Transverse colon (tissue), 4 donors: Measurements from ENCODE around the gene RGS3. TPM values are rescaled to one million over a fixed set of nuclear protein-coding genes. Genes with fewer than 3 reads are reported as not detected.
A peak's percentile ranks its signal among the peaks of the same experiment; 100 is the strongest.

Source experiments
- DNase-seq: peaks from one replicate; pipeline ENCODE4 v3.0.0-alpha.2; 2019
- H3K27ac ChIP-seq, 4 donors: fragments of 200-600 bp; sonication (generic); 2 replicates each; pipeline ENCODE4 v1.5.1; 2016 to 2018; ENCODE audit warnings: inconsistent platforms in 4 of 4
- H3K27me3 ChIP-seq: fragments of 200-600 bp; sonication (generic); 2 replicates; pipeline ENCODE4 v1.5.1; 2017; ENCODE audit warnings: inconsistent platforms
- H3K36me3 ChIP-seq, 4 donors: fragments of 200-600 bp; sonication (generic); 2 replicates each; pipeline ENCODE4 v1.5.1; 2017 to 2019; ENCODE audit warnings: inconsistent platforms in 4 of 4
- H3K4me1 ChIP-seq, 4 donors: fragments of 200-600 bp; sonication (generic); 2 replicates each; pipeline ENCODE4 v1.5.1; 2017 to 2020; ENCODE audit warnings: inconsistent platforms in 4 of 4
- H3K4me3 ChIP-seq, 4 donors: fragments of 200-600 bp; sonication (generic); 1 replicate in 1 of 4; 2 replicates in 3 of 4; pipeline versions ENCODE4 v1.5.1 to v1.6.1; 2017 to 2019; ENCODE audit warnings: inconsistent platforms in 4 of 4
- H3K9me3 ChIP-seq, 2 donors: fragments of 200-600 bp; sonication (generic); 2 replicates each; pipeline ENCODE4 v1.5.1; 2017 to 2019; ENCODE audit warnings: inconsistent platforms in 2 of 2
- CTCF ChIP-seq, 5 experiments: fragments of 200-600 bp in 3 of 5; fragments of 450-650 bp in 2 of 5; sonication (generic) in 3 of 5; IDR thresholded peaks; 1 replicate in 2 of 5; 2 replicates in 3 of 5; pipeline ENCODE4 v1.5.1; 2016 to 2017; ENCODE audit warnings: antibody characterized with exemption in 5 of 5, inconsistent platforms in 3 of 5, mild to moderate bottlenecking in 2 of 5, moderate library complexity in 1 of 5
- EP300 ChIP-seq: sonication (generic); formaldehyde crosslinking; IDR thresholded peaks from one replicate; pipeline ENCODE4 v1.6.1; 2017; ENCODE audit warnings: antibody characterized with exemption, low read depth
- POLR2A ChIP-seq: fragments of 450-650 bp; IDR thresholded peaks from one replicate; pipeline ENCODE4 v1.6.1; 2016; ENCODE audit warnings: antibody characterized with exemption, mild to moderate bottlenecking, moderate library complexity
- POLR2AphosphoS5 ChIP-seq, 3 donors: sonication (generic); formaldehyde crosslinking; IDR thresholded peaks; one replicate each; pipeline ENCODE4 v1.6.1; 2016; ENCODE audit warnings: antibody characterized with exemption in 3 of 3
- WGBS, 2 donors: methylation state at CpG; one replicate each; pipeline ENCODE4 v1.1.5; 2018; ENCODE audit warnings: low coverage in 1 of 2; 5-methylcytosine and 5-hydroxymethylcytosine counted together
- in situ Hi-C, 4 donors: fragments of 200-750 bp; cut with MboI; loops; one replicate each; pipeline versions ENCODE4 v1.15.0 to v1.15.1; 2017; ENCODE audit warnings: low sequenced_read_pairs in 3 of 4, low pct_ligation_motif_present in 1 of 4, low pct_unique_long_range_greater_than_20kb in 1 of 4
- intact Hi-C: fragments of 100-400 bp; cut with DNase I; formaldehyde crosslinking; loops from one replicate; pipeline ENCODE4 v1.15.1; 2023; ENCODE audit warnings: low total_unique reads
- total RNA-seq, 4 donors: library from RNA; depleted of rRNA; stranded (reverse); fragments of >200 nt; gene quantifications; one replicate each; pipeline ENCODE4 v1.1.0, GENCODE V29; 2016

Gene RGS3
- total RNA-seq: 100 to 1,000 TPM in 1 of 4 donors, 10 to 100 TPM in 3; 62.7 to 150 (median 80.9) TPM

DNA sequence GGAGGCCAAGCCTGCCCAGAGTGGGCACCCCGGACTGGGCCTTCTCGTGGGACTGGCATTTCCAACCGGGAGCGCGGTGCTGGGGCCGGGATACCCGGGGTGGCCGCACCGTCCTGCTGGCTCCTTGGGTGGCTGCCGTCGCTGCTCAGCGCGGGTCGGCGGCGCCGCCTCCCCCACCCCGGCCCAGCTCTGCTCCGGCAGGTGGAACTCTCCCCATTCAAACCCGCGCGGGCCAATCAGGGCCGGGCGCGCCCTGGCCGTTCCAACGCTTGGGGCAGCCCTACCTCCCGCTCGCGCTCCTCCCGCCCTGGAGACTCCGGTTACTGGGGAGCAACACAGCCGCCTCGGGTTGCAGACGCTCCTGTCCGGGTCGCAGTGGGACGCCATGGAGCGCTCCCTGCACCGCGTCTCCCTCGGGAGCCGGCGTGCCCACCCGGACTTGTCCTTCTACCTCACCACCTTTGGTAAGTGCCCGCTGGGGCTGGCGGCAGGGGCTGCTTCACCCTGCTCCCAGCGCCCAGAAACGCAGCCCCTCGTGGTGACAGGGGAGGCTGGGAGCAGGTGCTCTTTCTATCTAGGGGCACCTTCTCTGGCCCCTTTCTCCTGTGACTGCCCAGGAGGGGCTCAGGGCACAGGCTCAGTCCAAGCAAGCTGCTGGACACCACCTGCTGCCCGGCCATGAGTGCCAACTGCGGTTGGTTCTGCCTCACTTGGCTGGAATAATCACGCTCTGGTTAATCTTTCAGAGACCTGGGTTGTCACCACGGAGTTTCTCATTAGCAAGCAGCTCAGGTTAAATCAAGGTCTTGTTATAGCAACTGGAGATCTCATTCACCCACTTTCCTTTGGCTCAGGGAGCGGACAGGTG lies at the start of gene RGS3:
RGS3 (plus strand) TSS at position 310 of the 868 bp plus-strand sequence; CDS start at position 386, 76 bp downstream.
- in situ Hi-C loops (no loop called here), intact Hi-C loops (no loop called here)
- H3K4me3 ChIP-seq: peak within 1 kb of the TSS; percentile 31 to 59 (median 48)
- peak within 1 kb of the TSS; percentile 68 to 80 (median 75) for H3K27ac ChIP-seq
- H3K36me3 ChIP-seq: no peaks in the 10 kb centered on the region
- TF ChIP-seq POLR2A (peak; percentile 65), EP300 (no peak), POLR2AphosphoS5 (IDR thresholded peaks at IDR 0.05) (peak; percentile 57 to 76 (median 70)), CTCF (IDR thresholded peaks at IDR 0.05) (no peak)
- H3K9me3 ChIP-seq: no peaks in the 10 kb centered on the region
- no peaks in the 10 kb centered on the region for H3K27me3 ChIP-seq
- H3K4me1 ChIP-seq: peaks cover 0 to 24% (median 12%) of the 10 kb centered on the region in 4 donors
- peak; percentile 86 for DNase-seq
- WGBS, 2 donors: 46% methylated on average over 32 of the region's 55 CpGs; no CpG with 5 or more reads in 1 of the 2 donors

DNA sequence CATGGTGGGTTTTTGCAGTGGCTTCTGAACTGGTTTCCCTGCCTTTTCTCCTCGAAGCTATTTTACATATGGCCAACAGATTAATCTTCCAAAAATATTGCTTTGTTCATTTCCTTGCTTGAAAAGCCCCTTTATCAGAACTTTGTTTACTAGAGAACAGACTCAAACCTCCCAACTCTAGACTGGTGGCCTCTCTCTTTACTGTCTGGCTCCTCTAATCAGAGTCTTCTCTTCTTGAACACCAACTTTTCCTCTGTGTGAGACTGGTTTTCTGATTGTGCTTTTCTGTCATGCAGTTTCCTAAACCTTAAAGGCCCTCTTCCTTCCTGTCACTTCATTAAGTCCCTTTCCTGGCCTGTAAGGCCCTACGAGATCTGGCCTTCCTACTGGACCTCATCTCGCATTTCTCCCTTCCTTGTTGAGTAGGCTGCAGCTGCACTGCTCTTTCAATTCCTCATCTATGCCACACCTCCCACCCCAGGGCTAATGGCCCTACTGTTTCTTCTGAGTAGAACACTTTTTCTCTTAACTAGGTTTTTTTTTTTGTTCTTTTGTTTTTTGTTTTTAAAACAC lies 47.3 kb upstream of the RGS3 start:
- intact Hi-C loops: no loop called here
- no peak for TF ChIP-seq POLR2A
- no peak for TF ChIP-seq CTCF (IDR thresholded peaks at IDR 0.05)
- TF ChIP-seq POLR2AphosphoS5 (IDR thresholded peaks at IDR 0.05): no peak
- no peak for TF ChIP-seq EP300
- Histone ChIP-seq H3K9me3 (no peaks in the 10 kb centered on the region), H3K36me3 (no peaks in the 10 kb centered on the region), H3K27me3 (no peaks in the 10 kb centered on the region), H3K27ac (peak overlapping the region in 1 of 4 donors; percentile 56), H3K4me1 (peaks cover 0 to 6% (median 0%) of the 10 kb centered on the region in 4 donors), H3K4me3 (no peak overlapping the region)
- in situ Hi-C loops: no loop called here
- 49 to 63% methylated on average over 3 of the region's 3 CpGs for WGBS, 2 donors
- no peak for DNase-seq

- TF ChIP-seq CTCF (IDR thresholded peaks at IDR 0.05) (no peak), POLR2AphosphoS5 (IDR thresholded peaks at IDR 0.05) (no peak), EP300 (no peak), POLR2A (no peak)
- Histone ChIP-seq H3K27me3 (no peaks in the 10 kb centered on the region), H3K4me1 (no peaks in the 10 kb centered on the region), H3K36me3 (no peaks in the 10 kb centered on the region), H3K27ac (no peak overlapping the region), H3K9me3 (no peaks in the 10 kb centered on the region), H3K4me3 (no peak overlapping the region)
- no peak for DNase-seq
- intact Hi-C loops: no loop called here
- 81 to 91% methylated on average over 4 of the region's 4 CpGs for WGBS, 2 donors
- in situ Hi-C loops: no loop called here
Observed at GRCh38 chr9:113417370-113417769, 46.2 kb upstream of the RGS3 start.

- WGBS, 2 donors: 71 to 79% methylated on average over 1 to 3 of the region's 3 CpGs
- Histone ChIP-seq H3K27me3 (no peaks in the 10 kb centered on the region), H3K36me3 (no peaks in the 10 kb centered on the region), H3K9me3 (no peaks in the 10 kb centered on the region), H3K4me3 (no peak overlapping the region), H3K4me1 (no peaks in the 10 kb centered on the region), H3K27ac (no peak overlapping the region)
- TF ChIP-seq CTCF (IDR thresholded peaks at IDR 0.05): no peak
- no peak for TF ChIP-seq EP300
- no peak for TF ChIP-seq POLR2AphosphoS5 (IDR thresholded peaks at IDR 0.05)
- no peak for TF ChIP-seq POLR2A
- intact Hi-C loops (no loop called here), in situ Hi-C loops (no loop called here)
- no peak for DNase-seq
Observed at GRCh38 chr9:113421726-113422125, 41.8 kb upstream of the RGS3 start.
